ENCODE measurements around the gene CBX6.
"Not testable (repeated sequence)": the region's sequence is repeated elsewhere in the genome, so short reads cannot be mapped to it uniquely, and the experiment has no call there.

Gene CBX6

DNA sequence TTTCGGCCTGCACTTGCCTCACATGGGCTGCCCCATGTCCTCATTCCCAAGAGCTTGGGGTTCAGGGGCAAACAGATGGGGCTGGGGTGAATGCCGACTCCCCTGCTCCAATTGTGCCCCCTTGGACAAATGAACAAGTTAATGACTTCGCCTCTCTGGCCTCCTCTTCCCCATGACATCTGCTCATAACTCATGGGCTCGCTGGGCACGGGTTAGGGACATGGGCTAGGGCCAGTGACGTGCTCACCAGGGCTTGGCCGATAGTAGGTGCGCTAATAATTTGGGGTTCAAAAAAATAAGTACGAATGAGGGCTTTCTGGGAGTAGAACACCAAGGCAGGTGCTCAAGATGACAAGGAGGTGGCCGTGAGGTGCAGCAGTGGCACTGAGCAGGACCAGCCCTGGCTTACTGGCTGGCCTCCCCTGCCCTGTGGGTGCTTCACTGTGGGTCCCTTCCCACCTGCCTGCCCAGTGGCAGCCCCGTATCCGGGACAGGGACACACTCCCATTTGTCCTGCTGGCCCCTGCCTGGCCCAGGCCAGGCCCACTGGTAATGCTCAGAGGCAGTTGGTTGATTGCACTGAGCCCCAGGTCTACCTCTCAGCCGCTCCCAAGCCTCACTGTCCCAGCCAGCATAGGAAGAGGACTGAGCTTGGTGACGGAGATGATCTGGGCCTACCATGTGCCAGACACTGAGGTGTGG lies 12.3 kb downstream of the CBX6 start:
- DNase-seq: no peak

DNA sequence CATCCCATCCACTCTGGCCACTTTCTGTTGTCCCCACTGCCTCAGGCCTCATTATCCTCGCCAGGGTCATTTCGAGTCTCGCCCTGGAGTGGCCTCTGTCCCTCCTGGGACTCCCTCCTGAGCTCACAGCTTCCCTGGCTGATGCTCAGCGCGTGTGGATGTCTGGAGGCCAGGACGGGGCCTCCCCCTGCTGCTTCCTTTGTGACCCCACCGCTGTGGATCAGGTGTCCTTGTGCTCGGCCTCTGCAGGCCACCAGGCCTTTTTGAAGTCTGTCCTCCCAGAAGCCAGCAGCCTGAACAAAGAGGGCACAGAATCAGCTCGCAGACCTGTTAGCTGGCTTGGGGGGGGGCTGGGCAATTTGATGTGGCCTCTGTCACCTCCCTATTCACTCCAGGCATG lies 13.5 kb downstream of the CBX6 start:
- DNase-seq: no peak

DNA sequence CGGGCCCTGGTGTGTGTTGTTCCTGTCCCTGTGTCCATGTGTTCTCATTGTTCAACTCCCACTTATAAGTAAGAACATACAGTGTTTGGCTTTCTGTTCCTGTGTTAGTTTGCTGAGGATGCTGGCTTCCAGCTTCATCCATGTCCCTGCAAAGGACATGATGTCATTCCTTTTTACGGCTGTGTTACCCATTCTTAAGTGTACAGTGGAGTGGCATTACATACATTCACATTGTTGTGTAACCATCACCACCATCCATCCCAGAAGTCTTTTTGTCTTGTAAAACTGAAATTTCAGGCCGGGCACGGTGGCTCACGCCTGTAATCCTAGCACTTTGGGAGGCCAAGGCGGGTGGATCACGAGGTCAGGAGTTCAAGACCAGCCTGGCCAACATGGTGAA lies 17.5 kb downstream of the CBX6 start:
- DNase-seq: not testable (repeated sequence)

DNA sequence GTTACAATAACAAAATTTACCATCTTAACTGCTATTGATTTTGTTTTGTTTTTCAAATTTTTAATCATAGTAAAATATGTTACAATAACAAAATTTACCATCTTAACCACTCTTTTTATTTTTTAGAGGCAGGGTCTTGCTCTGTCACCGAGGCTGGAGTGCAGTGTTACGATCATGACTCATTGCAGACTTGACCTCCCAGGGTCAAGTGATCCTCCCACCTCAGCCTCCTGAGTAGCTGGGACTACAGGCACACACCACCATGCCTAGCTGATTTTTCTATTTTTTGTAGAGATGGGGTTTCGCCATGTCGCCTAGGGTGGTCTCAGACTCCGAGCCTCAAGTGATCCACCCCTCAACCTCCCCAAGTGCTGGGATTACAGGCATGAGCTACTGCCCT lies 18.1 kb downstream of the CBX6 start:
- DNase-seq: not testable (repeated sequence)

DNA sequence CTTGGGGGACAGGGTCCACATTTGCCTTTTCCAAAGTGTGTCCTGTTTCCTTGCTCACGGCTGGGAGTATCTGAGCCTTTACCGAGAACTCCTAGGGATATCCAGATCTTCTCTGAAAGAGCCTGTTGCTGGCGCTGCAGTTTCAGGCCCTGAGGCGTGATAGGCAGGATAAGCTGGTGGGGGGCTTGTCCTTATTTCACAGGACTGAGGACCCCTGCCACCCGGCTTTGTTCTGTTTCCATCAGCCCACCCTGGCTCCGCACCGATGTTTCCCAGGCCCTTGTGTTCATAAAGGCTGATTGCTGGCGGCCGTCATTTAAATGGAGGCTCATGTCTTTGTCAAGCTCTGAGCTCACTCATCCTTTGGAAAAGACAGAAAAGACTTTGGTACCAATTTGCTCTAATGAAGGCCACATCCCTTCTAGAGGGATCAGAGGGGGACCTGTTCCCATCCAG lies 18.8 kb downstream of the CBX6 start:
- no peak for DNase-seq

DNA sequence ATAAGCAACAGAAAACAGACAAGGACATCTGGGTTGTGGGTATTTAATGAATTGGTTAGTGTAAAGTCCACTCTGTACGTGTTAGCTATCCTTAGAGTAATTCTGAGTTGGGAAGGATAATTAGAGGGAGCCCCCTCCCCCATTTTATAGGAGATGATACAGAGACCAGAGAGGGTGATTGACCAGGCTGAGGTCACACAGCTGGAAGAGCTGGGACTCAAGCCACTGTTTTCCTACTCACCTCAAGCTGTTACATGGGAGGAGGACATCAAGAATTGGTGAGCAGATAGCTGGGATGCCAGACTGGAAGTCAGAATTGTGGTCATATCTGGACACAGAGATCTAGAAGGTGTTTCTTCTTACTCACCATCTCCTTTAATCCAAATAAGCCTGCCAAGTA lies 19.5 kb downstream of the CBX6 start:
- no peak for DNase-seq

DNA sequence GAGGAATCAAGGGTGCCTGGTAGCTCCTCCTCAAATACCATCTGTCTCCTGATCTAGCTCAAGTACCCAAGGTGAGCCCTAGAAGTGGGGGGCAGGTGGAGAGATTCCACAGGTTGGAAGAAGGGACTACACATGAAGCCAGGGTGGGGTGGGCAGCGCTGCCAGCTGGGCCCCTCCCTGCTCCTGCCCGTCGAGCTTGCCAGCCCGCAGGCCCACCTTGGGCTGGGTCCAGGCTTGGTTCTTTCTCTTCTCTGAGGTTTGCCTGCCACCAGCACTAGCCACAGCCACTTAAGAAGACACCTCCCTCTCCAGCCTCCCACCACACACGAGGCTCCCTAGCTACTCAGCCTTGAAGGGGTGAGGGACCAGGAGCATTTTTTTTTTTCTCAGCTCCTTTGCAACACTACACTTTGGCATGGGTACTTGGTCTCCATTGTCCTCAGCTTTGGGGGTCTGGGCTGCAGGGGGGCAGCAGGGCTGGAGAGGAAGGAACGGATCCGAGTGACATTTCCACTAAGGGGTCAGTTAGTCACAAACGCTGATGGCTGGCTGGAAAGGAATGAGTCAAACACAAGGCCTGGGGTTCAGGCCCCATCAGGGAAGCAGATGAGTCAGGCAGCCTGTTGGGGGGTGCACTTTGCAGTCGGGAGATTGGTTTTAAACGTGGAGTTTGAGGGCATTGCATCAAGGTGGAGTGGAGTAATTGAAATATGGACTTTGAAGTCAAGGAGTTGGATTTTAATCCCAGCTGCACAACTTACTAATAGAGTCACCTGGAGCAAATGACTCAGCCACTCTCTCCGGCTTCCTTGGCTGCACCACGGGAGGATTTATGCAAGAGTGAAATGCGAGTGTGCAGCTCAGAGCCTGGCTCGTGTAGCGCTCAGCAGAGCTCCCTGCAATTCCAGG lies 20.8 kb downstream of the CBX6 start:
- no peak for DNase-seq

DNA sequence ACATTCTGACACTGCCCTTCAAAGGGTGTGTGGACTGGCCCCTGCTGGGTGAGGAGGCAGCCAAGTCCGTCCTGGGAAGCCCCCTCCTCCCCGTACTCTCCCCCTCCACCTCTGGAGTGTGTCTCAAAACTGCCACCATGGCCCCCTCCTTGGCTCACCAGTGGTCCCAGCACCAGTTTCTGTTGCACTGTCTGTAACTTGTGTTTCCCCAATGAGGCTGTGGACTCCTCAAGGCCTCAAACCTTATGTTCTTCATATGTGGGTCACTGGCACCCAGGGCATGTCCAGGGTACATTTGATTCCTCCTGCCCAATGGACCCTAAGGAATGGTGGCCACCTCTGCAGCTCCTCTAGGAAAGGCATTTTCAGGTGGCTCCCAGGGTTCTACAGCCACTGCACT lies 21.6 kb downstream of the CBX6 start:
- DNase-seq: no peak

DNA sequence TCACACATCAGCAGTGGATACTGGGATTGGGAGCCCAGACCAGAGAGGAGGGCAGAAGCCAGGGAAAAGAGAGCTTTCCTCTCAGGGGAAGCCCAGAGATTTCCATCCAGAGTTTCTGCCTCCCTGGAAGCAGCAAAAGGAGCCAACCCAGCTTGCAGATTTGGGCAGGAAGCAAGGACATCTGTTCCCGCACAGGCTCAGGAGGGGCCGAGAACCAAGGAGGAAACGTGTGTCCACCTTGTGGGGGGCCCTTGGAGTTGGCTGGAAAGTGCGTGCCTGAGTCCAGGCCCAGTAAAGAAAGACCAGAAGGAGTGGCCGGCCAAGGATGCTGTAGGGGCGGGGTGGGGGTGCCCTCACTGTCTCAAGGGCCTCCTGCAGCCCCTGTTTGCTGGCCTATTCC lies 22.2 kb downstream of the CBX6 start:
- no peak for DNase-seq

DNA sequence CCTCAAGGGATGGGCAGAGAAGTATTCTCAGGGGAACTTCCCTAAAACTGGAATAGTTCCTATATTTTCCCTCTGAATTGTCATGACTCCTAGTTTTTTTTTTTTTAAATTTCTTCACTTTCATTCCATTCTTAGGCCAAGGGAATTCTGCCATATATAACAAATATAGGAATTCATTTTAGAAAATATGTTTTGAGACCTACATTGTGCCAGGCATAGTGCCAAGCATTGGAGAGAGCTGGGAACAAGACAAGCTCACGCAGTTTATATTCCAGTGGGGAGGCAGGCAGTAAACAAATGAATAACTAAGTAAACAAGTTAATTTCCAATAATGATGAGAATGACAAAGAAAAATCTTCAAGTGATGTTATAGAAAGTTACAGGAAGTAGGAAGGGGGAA lies 25.6 kb downstream of the CBX6 start:
- DNase-seq: no peak

DNA sequence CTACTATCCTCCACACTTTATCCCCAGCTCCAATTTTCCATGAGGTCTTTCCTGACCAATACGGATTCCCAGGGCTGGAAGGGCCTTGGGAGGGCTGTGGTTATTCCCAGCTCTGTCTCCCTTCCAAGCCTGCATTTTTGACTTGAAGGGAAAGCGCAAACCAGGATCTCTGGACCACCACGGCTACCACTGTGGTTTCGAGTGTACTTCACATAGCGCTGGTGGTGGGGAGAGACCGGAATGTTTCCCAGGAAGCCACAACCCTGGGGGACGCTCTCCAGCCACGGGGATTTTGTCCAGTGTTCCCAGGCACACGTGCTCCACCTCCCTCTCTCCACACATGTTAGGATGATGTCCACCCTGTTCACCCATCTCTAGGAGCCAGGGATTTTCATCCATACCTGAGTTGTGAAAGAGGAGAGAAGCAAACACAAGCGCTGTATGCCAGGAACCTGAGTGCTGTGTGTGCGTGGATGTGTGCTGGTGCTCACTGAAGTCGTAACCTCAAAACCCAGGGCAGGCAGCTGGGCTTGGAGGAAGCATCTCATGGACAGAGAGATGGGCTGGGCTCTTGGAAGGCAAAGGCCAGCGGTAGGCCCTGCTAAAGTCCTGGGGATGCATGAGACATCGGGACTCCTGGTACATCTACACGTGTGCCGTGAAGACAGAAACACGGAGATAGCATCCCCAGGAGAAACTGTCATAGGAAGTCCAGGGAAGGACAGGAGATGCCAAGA lies 26.8 kb downstream of the CBX6 start:
- no peak for DNase-seq

DNA sequence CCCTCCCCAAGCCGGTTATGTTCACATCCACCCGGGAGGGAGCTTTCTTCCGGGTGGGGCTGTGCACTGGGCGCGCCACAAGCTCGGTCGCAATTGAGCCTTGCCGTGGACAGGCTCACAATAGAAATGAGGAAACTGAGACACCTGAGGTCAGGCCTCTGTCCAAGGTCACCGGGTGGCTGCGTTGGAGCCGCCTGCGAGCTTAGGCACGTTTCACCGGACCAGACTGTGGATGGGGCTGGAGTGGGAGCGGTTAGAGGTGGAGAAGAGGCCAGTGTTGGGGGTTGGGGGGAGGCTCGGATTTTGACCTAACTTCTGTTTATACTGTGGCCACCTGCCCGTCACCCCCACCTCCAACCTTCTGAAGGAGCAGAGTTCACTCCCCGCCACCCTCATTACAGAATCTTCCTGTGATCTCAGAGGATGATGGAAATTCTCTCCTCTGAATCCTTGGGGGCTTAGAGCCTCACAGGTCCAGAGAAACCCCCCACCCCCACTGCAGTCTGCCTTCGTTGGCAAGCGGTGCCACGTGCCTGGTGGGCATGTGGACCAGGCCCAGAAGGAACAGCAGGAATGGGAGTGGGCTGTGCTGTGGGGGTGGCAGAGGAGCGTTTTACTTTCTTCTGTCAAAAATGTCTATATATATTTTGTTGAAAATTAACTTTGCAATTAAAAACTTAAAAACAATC lies 27.6 kb downstream of the CBX6 start:
- no peak for DNase-seq

DNA sequence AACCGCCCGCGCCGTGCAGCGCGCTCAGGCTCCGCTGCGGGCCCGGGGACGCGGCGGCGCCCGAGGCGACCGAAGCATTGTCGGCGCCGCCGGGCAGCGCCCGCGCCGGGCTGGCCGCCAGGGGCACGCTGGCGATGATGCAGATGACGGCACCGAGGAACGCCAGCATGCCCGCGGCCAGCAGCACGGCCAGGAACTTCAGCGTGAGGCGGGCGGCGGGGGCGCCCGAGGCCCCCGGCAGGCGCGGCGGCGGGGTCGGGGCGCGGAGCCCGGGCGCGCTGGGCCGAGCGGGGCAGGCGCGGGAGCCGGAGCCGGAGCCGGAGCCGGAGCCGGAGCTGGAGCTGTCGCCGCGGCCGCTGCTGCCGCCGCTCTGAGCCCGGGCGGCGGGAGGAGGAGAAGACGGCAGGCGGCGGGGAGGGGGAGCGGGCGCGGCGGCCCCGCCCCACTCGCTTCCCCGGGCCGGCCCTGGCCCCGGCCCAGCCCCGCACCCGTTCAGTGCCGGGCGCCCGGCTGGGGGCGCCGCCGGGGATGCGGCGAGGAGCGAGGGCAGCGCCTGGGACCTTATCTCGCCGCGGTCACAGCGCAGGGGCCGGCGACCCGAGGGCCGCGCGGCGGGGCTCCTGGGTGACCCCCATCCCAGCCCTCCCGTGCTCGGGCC lies 28.2 kb downstream of the CBX6 start, which contains the start of gene NPTXR:
TSS of gene NPTXR (minus strand) at position 372 of the 658 bp plus-strand sequence.
- DNase-seq: no peak

DNA sequence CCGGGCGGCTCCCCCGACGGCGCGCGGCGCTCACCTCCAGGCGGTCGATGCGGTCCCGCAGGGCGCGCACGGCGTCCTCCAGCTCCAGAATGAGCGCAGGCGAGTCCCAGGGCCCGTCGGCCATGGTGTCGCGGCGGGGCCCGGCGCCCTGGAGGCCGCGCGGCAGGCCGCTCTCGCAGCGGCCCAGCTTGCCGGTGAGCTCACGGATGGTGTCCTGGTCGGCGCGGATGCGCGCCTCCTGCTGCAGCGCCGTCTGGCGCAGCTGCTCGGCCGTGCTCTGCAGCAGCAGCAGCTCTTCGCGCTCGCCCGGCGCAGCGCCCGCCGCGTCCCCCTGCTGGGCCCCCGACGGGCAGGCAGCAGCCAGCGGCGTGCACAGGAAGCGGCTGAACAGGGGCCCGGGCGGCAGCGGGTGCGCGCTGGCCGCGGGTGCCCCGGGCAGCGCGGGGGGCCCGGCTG lies 28.8 kb downstream of the CBX6 start:
- no peak for DNase-seq

DNA sequence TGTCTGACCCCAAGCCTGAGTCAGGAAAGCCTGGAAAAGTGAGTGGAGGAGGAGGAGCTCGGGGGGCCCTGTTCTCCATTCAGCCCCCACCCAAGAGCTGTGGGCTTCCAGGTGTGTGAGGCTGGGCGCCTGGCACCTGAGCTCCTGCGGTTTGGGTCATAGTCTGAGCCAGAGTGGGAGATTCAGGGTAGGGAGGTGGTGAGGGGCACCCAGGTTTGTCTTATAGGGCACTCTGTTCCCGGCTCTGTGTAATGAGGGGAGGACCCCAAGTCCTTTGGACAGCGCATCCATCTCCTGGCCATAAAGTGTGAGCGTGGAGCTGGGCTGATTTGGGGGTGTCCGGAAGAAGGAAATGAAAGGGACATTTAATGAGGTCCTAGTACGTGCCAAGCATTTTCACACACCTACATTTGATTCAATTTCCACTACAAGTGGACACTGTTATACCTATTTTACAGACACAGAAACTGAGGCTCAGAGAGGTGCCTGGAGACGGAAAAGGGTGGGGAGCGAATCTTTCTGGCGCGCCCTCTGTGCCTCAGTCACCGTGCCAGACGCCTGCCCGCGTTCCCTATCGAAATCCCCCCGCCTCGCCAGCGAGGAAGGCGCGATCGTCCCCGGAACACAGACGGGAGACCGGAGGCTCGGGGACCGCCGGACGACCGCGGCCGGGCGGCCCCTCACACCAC lies 29.4 kb downstream of the CBX6 start:
- DNase-seq: no peak

DNA sequence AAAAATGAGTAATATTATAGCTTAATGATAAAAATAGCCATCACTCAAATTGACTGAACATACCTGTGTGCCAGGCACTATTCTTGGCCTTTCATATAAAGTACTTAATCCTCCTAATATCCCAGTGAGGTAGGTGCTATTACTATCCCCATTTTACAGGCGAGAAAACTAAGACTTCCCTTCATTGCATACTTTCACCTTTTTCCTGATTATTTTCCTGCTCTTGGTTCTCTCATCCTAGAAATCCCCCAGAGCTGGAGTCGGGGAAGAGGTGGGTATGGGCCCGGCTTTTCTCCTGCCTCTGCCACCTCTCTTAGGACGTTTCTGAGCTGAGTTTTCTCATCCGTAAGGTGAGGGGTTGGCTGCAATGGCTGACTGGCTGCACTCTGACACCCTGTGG lies 30.4 kb downstream of the CBX6 start:
- no peak for DNase-seq

DNA sequence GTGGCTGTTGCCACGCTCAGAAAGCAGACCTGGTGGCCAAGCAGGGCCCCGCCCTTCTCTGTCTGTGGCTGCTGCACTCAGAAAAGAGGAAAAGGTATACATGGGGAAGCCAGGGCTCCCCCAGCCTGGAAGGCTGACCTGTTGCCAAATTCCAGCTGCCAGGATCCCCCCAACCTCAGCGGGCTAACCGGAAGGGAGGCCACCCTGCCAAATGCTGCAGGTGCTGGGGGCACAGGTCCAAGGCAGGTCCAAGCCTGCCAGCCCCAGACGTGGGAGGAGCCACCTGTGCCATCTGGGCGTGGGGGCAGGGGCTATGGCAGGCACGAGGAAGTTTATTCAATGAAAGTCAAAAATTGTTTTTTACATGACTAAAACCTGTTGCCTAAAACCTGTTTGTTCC lies 30.8 kb downstream of the CBX6 start:
- DNase-seq: no peak

DNA sequence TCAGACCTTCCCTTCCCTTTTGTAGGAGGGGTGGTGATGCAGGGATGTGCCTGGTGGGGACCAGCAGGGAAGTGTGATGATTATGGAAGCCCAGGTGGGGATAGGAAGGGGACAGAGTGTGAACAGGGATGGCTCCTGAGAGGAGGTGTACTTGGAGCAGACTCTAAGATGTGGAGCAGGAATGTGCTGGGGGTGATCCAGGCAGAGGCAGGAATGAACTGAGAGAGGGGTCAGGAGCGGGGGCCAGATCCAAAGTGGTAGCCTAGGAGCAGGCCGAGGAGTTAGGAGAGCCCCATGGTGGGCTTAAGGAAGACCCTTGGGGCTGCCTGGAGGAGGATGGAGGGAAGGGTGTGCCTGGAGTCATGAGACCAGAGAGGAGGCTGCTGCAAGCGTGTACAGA lies 31.9 kb downstream of the CBX6 start:
- no peak for DNase-seq

DNA sequence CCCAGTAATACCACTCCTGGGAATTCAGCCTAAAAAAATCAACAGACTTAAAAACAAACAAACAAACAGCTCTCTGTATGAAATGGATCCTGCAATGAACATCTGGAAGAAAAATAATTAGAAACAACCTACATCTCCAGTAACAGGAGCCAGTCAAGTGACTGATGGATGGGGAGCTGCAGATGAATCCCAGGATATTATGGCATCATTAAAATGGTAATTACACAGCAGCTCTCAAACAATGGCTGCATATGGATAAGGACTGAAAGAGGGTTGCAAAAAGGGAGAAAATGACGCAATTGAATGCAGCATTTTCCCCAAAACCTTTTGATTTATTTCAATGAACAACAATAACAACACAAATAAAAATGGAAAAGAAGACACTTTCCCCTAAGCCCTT lies 32.3 kb downstream of the CBX6 start:
- DNase-seq: no peak

DNA sequence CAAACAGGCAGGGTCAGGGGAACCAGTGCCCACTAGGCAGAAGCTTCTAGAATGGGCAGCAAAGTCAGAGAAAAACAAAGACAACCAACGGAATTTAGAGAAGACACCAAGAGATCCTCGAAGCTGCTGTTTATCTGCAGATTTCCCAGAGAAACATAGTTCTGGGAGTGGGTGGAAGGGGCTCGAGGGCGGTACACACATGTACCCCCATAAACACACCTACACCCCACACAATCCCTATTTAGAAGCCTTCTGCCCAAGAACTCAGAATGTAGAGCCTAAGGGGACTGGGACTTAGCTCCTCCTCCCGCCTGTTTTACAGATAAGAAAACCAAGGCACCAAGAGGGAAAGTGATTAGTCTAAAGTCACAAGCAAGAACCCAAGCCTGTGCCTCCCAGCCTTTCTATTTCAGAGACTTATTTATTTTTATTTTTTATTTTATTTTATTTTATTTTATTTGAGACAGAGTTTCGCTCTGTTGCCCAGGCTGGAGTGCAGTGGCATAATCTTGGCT lies 34.5 kb downstream of the CBX6 start:
- DNase-seq: no peak

DNA sequence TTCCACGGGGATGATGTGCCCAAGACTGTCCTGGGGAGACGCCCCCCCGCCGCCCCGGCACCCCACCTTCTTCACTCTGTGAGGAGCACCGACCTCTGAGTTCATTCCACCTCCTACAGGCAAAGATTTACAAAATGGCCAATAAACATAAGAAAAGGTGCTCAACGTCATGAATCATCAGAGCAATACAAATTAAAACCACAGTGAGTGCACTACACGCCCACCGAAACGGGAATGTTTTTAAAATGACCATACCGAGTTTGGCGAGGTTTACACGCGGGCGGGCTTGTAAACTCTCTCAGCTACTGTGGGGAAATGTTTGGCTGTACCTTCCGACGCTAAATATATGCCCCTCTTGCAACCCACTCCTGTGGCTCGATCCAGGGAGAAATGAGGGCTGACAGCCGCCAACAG lies 36.1 kb downstream of the CBX6 start:
- DNase-seq: no peak
